HG02678 (cell line): ENCODE data around the gene COBL.

ENCODE experiments used
- ATAC-seq: cut with Tn5 transposase; IDR thresholded peaks from one replicate; pipeline ENCODE4 v1.9.1; 2021; ENCODE audit warnings: mild to moderate bottlenecking, moderate library complexity; ENCODE audit not compliant: unreplicated experiment

COBL gene

DNA sequence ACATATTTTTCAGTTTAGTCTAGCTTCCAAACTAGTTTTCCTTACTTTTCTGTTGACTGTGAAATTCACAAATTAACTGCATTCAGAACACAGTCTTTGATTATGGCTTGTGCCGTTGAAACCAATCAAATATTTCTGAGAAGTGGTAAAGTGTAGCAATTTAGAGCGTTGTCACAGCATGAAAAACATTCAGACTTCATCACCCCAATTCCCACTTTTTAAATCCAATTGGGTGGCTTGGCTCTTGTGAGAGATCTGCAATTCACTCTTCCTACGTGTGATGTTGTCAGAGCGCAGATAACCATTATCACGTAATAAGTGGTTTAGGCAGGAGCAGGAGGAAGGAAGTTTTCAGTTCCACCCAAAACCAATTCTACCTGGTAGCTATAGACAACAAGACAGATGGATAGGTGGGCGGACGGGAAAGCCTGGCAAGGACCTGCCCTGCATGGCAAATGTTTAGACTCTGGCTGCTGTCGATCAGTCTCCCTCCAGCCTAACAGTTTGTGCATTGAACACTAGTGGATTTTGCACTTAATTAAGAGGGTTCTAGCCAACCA is 8.9 kb downstream of the COBL start:
- no peak for ATAC-seq

DNA sequence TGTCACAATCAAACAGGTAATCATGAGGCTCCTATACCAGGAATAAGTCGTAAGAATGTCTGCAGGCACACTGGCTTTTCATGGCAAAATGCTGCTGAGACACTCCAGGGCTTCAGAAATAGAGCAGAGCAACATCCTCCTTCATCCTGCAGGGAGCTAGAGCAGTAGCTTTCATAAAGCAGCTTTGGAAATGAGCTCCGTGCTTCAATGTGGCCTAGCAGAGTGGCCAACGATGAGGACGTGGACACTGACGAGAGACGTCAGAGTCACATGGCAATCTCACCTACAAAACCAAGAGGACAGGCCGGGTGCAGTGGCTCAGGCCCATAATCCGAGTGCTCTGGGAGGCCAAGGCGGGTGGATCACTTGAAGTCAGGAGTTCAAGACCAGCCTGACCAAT is 9.8 kb downstream of the COBL start:
- ATAC-seq = no peak

DNA sequence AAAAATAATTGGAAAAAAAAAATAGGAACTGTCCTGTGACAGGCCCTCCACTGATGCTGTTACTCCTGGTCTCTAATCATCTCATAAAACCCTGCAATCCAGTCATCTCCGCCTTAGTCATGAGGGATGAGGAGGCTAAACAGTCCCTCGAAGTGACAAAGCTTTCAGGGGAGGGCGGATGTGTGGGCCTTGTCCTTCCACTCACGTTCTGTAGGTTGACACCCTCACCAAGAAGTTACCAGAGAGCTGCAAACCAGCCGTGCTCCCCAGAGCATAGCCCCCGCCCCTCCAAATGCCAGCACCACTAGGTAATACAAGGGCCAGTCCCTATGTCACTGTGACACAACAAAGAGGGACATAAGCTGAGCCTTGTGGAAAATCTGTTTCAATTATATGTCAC is 11.9 kb downstream of the COBL start:
- no peak for ATAC-seq

DNA sequence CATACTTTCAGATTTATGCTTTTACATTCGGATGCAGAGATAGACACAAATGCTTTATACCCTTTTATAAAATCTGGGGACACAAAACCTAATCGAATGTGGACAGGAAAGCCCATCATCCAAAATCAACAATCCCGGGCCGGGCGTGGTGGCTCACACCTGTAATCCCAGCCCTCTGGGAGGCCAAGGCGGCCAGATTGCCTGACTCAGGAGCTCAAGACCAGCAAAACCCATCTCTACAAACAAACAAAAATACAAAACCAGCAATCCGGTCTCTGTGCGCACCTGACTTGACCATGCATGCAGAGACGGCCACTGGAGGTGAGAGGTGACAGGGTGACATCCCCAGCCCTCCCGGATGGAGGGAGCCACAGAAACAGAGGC is 13.5 kb downstream of the COBL start:
- no peak for ATAC-seq

GRCh38 chr7:51301806-51302205 is 14.8 kb downstream of the COBL start:
- no peak for ATAC-seq

- no peak for ATAC-seq
These were observed 15.6 kb downstream of the COBL start for GRCh38 chr7:51300762-51301674.

- ATAC-seq = no peak
These were observed 17.0 kb downstream of the COBL start for GRCh38 chr7:51299391-51300133.

- no peak for ATAC-seq
These were observed 17.7 kb downstream of the COBL start for GRCh38 chr7:51298912-51299311.

GRCh38 chr7:51297986-51298385 is 18.6 kb downstream of the COBL start:
- ATAC-seq = no peak

- no peak for ATAC-seq
These were observed 21.0 kb downstream of the COBL start for GRCh38 chr7:51295440-51296245.

DNA sequence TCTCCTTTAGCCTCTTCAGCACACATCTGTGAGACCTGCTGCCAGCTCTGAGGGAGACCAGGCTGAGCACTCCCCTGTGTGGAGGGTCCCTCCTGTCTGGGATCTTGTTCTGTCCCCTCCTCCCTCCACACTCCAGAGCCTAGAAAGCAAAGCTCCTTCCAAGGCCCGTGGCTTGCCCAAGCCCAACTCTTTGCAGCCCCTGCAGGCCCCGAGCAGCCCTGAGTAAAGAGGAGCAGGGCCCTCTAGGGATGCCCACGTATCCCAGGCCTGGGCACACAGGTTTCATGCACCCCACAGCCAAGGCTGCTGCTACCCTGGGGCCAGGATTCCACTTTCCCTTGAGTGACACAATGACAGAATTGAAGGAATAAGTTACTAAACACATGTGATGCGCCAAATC is 24.0 kb downstream of the COBL start:
- ATAC-seq = no peak

DNA sequence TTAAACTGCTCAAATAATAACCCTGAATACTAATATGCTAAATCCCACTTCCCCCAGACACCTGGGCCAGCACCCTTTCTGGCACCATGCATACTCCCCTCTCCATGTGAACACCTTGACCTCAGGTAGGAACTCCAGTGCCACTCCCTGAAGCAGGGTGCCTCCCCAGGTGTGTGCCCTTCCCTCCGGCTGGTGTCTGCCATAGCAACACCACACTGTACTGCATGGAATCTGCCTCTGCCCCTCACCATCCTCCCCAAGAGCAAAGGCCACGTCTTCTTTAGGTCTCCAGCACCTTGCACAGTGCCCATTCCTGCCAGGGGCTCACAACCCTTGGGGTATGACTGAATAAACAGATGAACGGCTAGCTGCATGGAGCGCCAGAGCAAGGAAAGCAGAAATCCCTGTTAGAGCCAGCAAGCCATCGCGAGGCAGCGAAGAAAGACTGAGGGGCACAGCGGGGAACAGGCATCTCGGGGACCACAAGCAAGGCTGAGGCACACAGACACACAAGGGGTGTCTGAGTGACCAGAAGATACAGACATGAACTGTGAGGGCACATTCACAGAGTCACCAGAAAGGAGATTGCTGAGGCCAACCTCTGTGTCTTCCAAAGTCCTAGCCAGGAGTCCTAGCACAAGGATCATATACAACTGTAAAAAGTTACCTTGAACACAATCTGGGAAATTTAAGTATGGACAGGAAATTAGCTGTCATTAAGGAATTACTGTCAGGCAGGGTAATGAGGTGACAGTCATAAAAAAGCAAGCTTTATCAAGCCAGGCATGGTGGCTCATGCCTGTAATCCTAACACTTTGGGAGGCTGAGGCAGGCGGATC is 25.7 kb downstream of the COBL start:
- no peak for ATAC-seq

- ATAC-seq = no peak
These were observed 26.3 kb downstream of the COBL start for GRCh38 chr7:51290304-51290637.

DNA sequence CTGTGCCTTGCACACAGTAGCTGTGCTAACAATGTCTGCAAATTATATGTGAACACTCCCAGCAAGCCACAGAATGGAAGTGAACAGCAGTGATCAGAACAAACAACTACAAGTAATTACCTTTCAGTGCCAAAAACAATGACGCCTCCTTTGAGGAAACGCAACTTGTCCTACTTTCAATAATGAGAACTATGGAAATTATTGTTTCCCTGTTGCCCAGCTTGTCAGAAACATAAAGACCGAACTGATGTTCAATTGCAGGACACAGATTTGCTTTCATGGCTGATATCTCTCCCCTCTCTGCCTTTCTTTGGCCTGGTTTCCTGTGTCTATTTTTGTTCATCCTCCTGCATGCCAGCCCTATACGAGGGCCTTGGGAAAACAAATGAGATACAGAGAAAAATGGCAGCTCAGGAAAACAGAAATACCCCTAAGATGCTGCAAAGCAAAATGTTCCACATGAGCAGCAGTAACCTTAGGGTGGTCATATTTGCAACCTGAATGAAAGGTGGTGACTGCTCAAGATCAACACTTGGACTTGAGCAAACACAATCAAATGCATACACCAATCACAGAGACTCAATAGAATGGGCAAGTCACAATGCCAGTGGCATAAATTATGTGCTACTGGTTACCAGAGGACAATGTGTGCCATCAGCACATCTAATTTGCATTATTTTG is 26.8 kb downstream of the COBL start:
- no peak for ATAC-seq

DNA sequence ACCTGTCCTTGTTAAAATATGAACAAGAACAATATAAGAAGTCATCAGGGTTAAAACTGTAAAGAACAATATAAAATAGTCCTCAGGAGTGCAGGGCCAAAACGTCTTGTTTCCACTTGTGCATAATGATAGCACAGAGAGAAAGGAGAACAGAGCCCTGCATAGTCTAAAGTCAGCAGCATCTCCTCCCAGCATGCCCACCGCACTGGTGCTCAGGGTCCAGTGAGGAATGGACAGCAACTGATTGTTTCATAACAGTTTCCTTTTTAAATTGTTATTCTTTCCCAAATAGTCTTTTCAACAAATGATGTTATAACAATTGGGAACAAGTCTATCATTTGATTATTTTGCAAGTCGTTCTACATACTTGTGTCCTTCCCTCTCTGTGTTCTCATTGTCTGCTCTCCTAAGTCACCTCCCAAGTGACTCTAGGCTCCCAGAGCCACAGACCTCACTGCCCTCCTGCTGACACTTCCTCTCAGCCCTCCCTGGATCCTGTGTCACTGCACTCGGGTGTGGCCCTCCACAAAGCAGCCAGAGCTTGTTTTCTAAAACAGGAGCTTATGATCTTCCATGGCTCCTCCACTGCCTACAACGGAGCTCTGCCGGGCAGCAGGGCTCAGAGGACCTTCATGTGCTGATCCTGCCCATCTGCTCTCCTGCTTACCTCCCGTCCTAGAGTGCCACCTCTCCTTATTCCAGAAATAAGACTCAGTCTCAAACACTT is 27.6 kb downstream of the COBL start:
- no peak for ATAC-seq

GRCh38 chr7:51286401-51286800 is 30.2 kb downstream of the COBL start:
- ATAC-seq = no peak

DNA sequence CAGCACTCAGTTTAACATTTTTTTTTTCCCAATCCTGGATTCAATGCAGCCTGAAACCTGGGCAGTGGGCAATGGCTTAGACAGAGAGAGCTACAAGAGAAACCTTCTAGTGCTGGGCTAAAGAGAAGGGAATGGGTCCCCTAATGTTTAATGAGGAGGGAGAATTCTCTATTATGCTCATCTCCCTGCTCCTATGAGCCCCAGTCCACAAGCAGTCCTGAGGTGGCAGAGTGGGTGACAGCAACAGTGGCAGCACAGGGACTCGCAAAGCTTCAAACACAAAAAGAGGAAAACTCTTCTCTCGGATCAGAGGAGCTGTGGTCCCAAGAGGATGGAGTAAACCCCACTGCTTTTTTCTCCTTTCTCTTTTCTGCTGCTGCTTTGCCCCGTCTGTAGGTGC is 36.5 kb downstream of the COBL start:
- ATAC-seq = no peak

GRCh38 chr7:51279391-51280023 is 37.1 kb downstream of the COBL start:
- ATAC-seq = no peak

GRCh38 chr7:51278797-51279196 is 37.8 kb downstream of the COBL start:
- ATAC-seq = no peak
